Upper lobe of left lung (tissue), 4 donors: ENCODE results near the gene SH3YL1.

Experiments
- POLR2A ChIP-seq, 4 donors: fragments of 450-650 bp; IDR thresholded peaks; one replicate each; pipeline ENCODE4 v1.5.1; 2016 to 2017; ENCODE audit warnings: antibody characterized with exemption in 4 of 4, mild to moderate bottlenecking in 2 of 4
- POLR2AphosphoS5 ChIP-seq, 2 donors: sonication (generic); formaldehyde crosslinking; IDR thresholded peaks; one replicate each; pipeline ENCODE4 v1.5.1; 2017; ENCODE audit warnings: antibody characterized with exemption in 2 of 2
- TF ChIP-seq, protein P1 (sequence below), 6 experiments: fragments of 450-650 bp in 4 of 6; fragments of 200-600 bp in 2 of 6; sonication (generic) in 2 of 6; IDR thresholded peaks; one replicate each; pipeline ENCODE4 v1.5.1; 2016 to 2019; ENCODE audit warnings: antibody characterized with exemption in 6 of 6

DNA sequence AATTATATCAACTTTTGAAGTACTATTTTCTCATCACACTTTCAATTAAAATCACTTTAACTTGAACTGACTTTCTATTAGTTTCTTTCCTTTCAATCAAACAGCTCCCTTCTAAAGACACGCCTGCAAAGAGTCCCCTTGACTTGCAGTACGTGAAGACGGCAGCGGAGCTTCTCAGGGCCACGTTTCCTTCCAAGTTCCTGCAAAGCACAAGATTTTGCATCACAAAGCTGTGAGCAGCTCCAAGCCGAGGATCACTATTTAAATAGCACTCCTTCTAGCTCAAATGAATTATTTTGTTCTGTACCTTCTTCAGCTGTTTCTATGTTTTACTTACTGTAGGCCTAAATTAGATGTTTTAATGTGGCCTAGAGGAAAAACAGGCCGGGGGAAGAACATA lies 30.8 kb downstream of the SH3YL1 start:
- TF ChIP-seq POLR2A (IDR thresholded peaks at IDR 0.05) (no peak), POLR2AphosphoS5 (IDR thresholded peaks at IDR 0.05) (no peak)
- TF ChIP-seq, protein P1, sequence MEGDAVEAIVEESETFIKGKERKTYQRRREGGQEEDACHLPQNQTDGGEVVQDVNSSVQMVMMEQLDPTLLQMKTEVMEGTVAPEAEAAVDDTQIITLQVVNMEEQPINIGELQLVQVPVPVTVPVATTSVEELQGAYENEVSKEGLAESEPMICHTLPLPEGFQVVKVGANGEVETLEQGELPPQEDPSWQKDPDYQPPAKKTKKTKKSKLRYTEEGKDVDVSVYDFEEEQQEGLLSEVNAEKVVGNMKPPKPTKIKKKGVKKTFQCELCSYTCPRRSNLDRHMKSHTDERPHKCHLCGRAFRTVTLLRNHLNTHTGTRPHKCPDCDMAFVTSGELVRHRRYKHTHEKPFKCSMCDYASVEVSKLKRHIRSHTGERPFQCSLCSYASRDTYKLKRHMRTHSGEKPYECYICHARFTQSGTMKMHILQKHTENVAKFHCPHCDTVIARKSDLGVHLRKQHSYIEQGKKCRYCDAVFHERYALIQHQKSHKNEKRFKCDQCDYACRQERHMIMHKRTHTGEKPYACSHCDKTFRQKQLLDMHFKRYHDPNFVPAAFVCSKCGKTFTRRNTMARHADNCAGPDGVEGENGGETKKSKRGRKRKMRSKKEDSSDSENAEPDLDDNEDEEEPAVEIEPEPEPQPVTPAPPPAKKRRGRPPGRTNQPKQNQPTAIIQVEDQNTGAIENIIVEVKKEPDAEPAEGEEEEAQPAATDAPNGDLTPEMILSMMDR (IDR thresholded peaks at IDR 0.05): no peak
